GM13977 (cell line): ENCODE results near the gene TNFRSF1A.

Source experiments
- DNase-seq: peaks from one replicate; pipeline ENCODE4 v3.0.0; 2012; ENCODE audit warnings: low spot score
- CTCF ChIP-seq: IDR thresholded peaks from 2 replicates; pipeline ENCODE4 v1.5.1; 2012; ENCODE audit warnings: mild to moderate bottlenecking, control low read depth; ENCODE audit not compliant: insufficient read depth; ENCODE audit errors: extremely low read depth, missing control alignments
- in situ Hi-C: fragments of 300-500 bp; cut with MboI; formaldehyde crosslinking; loops from one replicate; pipeline ENCODE4 v1.12.0; 2022; ENCODE audit warnings: low sequenced_read_pairs, low pct_unique_long_range_greater_than_20kb, mixed read lengths, inconsistent platforms; ENCODE audit not compliant: unreplicated experiment

Gene TNFRSF1A

GRCh38 chr12:6341417-6342139 lies at the start of gene TNFRSF1A:
Gene TNFRSF1A, minus strand, starts transcription at chr12:6342076. Its CDS starts 262 bp downstream, at chr12:6341814.
- TF ChIP-seq CTCF = no peak
- in situ Hi-C loops = no loop called here
- peak; percentile 60 for DNase-seq

GRCh38 chr12:6391013-6391412 lies 49.1 kb upstream of the TNFRSF1A start:
- TF ChIP-seq CTCF = no peak
- no peak for DNase-seq
- in situ Hi-C loops = no loop called here

DNA sequence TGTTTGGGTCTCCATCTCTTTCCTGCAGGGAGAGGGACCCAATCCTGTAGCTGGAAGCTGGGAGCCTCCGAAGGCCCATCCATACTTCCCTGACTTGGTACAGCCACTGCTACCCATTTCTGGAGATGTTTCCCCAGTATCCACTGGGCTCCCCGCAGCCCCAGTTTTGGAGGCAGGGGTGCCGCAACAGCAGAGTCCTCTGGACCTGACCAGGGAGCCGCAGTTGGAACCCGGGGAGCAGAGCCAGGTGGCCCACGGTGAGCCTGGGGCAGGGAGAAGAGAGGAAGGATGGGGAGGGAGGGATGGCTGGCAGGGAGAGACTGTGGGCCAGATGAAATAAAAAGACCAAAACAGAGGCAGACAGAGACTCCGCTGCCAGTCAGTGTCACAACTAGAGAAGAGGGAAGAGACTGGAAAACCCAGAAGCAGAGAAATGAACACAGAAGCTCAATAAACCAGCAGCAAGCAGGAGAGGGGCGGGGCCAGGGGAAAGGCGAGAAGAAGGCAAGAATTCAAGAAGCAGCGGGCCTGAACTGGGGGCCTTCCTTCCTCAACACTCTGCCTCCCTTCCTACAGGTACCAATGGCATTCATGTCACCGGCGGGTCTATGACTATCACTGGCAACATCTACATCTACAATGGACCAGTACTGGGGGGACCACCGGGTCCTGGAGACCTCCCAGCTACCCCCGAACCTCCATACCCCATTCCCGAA lies 48.4 kb upstream of the TNFRSF1A start:
- no peak for TF ChIP-seq CTCF
- no peak for DNase-seq
- in situ Hi-C loops = no loop called here

- TF ChIP-seq CTCF = no peak
- no peak for DNase-seq
- in situ Hi-C loops = no loop called here
Observed at GRCh38 chr12:6387541-6387940, 45.7 kb upstream of the TNFRSF1A start.

- in situ Hi-C loops = no loop called here
- TF ChIP-seq CTCF = no peak
- no peak for DNase-seq
Observed at GRCh38 chr12:6386491-6386890, 44.6 kb upstream of the TNFRSF1A start.

DNA sequence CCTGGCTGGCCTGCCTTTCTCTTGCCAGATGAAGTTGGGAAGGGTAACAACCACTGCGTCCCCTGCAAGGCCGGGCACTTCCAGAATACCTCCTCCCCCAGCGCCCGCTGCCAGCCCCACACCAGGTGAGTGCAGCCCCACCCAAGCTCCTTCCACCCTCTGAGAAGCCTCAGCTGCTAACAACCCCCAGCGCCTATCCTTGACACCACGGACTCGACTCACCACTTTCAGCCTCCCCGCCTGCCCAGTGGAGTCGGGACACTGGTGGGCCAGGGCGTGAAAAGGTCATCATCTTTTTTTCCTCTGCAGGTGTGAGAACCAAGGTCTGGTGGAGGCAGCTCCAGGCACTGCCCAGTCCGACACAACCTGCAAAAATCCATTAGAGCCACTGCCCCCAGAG lies 44.2 kb upstream of the TNFRSF1A start:
- no peak for TF ChIP-seq CTCF
- in situ Hi-C loops = no loop called here
- no peak for DNase-seq
